Stimulated activated CD4-positive, alpha-beta T cell treated with anti-CD3 and anti-CD28 coated beads, Interleukin-15, amount 100 ng/mL, for 24 hours (primary cell): Measurements from ENCODE around the gene SS18L1.

Source experiments
- DNase-seq: peaks from one replicate; pipeline ENCODE4 v3.0.0-alpha.2; 2020

The SS18L1 gene

GRCh38 chr20:62120365-62120762 lies 23.2 kb upstream of the SS18L1 start:
- no peak for DNase-seq

GRCh38 chr20:62120990-62121775 lies 22.4 kb upstream of the SS18L1 start:
- DNase-seq: no peak

DNA sequence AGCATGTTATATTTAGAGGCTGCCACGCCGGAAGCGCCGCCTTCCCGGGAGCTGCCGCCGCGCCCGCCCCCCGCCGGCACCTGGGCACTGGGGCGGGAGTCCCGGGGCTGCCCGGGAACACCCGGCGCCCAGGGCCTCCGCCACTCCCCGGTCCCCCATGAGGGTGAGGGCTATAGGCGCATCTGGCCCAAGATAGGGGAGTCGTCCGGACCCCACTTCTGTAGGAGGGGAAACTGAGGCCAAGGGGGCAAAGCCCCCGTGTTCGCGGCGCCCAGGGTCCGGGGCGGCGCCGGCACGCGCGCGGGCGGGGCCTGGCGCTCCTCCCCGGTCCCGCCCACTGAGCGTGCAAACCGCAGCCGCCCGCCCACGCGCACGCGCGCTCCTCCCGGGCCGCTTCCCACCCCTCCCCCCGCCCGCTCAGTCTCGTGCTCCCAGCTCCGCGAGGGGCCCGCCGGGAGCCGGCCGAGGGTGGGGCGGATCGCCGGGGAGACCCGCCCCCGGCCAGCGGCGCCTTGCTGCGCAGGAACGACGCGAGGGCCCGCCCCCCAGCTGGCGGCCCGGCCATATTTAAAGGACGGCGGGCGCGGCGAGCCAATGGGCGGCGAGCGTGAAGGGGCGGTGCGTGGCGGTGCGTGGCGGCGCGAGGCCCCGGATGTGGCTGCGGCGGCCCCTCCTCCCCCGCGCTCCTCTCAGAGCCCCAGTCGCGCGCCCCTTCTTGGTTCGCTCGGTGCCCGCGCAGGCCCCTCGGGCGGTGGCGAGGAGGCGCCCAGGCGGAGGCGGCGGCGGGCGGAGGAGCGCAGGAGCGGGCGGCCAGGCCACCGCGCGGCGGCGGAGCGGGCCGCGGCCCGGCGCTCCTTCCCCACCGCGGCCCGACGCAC lies 21.6 kb upstream of the SS18L1 start, which contains the start of gene LSM14B:
Gene LSM14B, plus strand, starts transcription at position 700 of the 878 bp plus-strand sequence. CDS start 192 bp downstream, outside the sequence.
- DNase-seq: peak; percentile 97

GRCh38 chr20:62122654-62123449 lies 20.7 kb upstream of the SS18L1 start:
- DNase-seq: peak; percentile 56

- DNase-seq: no peak
Observed at GRCh38 chr20:62123450-62124118, 20.0 kb upstream of the SS18L1 start.

DNA sequence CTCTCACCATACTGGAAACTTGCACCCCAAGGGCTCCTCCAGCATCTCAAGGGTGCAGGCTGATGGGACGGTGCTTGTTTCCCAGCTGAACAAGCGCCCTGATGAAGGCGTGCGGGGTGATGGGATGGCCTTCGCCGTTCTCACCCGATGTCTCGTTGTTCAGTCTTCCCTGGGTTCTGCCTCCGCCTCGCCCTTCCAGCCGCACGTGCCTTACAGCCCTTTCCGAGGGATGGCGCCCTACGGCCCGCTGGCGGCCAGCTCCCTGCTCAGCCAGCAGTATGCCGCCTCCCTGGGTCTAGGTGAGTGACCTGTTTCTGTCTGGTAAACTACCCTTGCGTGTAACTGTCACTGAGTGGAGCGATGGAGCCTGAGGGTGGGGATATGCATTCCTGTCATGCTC lies 17.4 kb upstream of the SS18L1 start:
- DNase-seq: no peak

DNA sequence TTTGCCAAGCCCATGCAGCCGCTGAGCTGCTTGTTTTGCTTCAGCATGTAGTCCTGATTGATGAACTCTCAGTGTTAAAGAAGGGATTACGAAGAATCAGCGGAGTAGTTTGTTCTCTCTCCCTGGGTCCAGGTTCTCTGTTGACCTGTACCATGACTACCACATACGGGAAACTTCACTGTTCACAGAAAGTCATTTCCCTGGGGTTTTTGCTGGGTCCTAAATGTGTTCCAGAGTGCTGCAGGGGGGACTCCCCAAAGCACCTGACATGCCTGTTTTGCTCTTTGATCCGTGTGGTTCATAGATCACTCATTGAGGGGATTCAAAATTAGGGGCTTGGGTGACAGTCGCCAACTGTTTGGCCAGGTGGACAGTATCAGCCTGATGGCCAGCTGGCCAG lies 15.8 kb upstream of the SS18L1 start:
- DNase-seq: no peak

DNA sequence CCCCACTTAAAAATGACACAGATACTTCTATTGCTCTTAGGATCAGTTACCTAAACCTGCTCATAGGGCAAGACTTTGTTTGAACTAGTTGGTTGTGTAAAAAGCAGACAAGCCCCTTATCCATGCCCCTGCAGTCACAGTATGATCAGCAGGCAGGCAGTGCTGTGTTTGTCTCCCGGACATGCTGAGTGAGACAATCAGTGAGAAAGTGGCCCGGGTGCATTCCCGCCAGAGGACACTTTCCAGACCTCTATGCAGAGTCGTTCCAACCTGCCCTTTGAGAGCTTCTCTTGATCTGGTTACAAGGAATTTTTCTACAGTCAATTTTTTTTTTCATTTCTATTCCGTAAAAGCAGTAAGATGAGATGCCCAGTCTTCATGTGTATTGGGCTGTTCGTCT lies 15.1 kb upstream of the SS18L1 start:
- DNase-seq: no peak

- DNase-seq: no peak
Observed at GRCh38 chr20:62129731-62130531, 13.6 kb upstream of the SS18L1 start.

DNA sequence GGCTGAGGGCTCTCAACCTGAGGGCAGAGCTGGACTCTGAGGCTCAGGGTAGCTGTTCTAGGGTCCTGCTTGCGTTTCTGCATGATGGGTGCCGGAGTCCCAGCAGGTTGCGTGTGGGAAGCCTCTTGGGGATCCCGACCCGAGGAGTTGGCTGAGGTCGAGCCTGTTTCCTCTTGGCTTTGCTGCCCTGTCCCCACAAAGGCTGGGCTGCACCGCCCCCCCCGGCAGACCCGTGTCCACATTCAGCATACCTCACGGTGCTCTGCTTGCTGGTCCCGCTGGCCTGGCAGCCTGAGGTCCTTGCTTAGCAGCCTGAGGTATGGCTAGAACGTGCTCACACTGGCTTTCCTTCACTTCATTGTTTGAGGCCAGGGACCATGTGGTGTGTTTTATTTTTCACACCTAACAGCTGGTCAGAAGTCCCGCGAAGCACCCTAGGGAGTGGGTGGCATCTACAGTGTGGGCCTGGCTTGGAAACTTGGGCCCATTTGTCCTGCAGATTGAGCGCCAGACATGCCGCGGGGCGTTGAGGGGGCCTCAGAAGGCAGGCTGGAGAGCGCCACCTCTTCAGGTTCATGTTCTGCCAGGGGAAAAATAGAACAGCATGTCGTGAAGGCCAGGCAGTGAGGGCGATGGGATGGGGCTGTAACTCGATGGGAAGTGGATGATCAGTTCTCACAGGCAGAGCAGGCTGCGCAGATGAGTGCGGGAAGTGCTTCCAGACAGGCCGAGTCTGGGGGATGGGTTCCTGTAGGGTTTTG lies 11.8 kb upstream of the SS18L1 start:
- no peak for DNase-seq

GRCh38 chr20:62132421-62132820 lies 11.1 kb upstream of the SS18L1 start:
- DNase-seq: no peak

- DNase-seq: no peak
Observed at GRCh38 chr20:62133051-62133845, 10.3 kb upstream of the SS18L1 start.

DNA sequence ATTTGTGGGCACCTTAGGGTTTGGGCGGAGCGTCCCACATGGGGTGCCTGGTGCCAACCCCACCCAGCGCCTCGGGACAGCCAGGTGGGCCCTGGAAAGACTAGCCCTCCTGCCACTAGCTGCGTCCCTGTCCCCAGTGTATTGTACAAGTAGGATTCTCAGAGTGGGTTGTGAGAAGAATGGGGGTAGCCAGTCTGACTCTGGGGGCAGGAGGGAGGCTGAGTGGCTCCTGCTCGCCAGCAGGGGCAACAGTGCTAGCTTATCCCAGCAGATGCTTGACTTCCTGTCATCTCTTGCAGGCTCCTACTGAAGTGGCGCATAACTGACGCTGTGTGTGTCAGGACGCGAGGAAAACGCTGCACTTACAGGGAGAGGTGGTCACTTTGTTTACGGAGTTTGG lies 9.7 kb upstream of the SS18L1 start:
- no peak for DNase-seq

- no peak for DNase-seq
Observed at GRCh38 chr20:62134735-62135231, 8.8 kb upstream of the SS18L1 start.

GRCh38 chr20:62135573-62136266 lies 7.8 kb upstream of the SS18L1 start:
- no peak for DNase-seq

GRCh38 chr20:62136283-62137091 lies 7.1 kb upstream of the SS18L1 start:
- DNase-seq: peak; percentile 70

- DNase-seq: no peak
Observed at GRCh38 chr20:62137092-62137384, 6.5 kb upstream of the SS18L1 start.

DNA sequence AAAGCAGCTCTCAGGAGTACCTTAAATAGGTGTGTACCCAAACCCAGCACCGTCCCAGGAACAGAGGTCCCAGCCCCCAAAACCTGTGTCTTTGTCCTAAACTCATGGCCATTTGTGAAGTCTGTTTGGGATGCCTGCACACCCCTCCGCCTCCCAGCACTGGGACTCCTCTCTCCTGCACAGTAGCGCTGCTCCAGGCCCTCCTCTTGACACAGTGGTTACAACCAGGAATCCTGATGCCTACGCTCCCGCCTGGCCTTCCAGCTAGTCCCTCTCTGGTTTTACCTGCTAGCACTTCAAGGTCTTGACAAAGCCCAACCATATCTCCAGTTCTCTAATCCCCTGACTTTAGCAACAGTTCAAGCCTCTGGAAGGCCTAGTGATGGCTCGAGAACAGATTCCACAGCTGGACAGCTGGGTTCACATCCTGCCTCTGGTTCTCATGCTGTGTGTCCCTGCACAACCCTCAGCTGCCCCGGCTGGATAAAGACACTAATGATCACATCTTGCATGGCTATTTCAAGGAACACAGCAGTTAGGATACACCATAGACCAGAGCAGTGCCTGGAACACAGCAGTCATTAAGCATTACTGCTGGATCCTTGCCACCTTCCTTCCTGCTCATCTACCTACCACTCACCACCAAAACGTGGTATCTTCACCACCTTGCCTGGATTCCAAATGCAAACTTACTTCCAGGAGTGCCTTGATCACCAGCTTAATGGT lies 5.9 kb upstream of the SS18L1 start:
- DNase-seq: no peak
